Dermis microvascular lymphatic vessel endothelial cell (primary cell): Measurements from ENCODE around the gene PPIP5K1. TPM values are rescaled to one million over a fixed set of nuclear protein-coding genes. Genes with fewer than 3 reads are reported as not detected.

ENCODE experiments used
- DNase-seq, 2 donors: peaks; one replicate each; pipeline versions ENCODE4 v3.0.0 to v3.0.0-alpha.2; 2010; ENCODE audit warnings: low read depth in 2 of 2
- total RNA-seq: library from RNA; depleted of rRNA; stranded (reverse); fragments of >200 nt; gene quantifications from 2 replicates; pipeline ENCODE4 v1.2.1, GENCODE V29; 2014

Gene PPIP5K1
- total RNA-seq, 1 donor from 2014 or later: 11.6 TPM

DNA sequence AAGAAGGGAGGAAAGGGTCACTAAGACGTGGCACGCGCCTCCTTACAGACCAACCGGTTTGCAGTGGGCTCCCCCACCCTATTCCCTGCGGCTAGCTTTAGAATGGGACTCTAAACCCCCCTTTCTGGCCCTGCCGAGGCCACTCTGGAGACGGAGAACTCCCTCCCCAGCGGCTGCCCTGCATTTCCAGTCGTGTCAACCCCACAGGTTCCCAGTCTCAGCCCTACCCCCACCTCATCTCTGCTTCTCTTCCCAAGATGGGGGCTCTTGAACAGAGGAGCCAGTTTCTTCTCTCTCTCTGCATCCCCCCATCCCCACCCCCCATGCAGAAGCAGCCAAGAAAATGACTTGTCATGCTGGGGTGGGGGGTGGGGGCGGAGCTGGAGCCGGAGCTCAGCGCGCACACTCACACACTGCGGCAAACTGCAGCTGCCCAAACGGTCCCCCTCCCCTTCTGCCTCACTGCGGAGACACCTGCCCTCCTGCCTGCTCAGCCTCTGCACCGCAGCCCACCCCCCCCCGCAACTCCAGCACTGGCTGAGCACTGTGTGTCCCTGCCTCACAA is 71.7 kb downstream of the PPIP5K1 start:
- peak in 1 of 2 donors; percentile 21 for DNase-seq

DNA sequence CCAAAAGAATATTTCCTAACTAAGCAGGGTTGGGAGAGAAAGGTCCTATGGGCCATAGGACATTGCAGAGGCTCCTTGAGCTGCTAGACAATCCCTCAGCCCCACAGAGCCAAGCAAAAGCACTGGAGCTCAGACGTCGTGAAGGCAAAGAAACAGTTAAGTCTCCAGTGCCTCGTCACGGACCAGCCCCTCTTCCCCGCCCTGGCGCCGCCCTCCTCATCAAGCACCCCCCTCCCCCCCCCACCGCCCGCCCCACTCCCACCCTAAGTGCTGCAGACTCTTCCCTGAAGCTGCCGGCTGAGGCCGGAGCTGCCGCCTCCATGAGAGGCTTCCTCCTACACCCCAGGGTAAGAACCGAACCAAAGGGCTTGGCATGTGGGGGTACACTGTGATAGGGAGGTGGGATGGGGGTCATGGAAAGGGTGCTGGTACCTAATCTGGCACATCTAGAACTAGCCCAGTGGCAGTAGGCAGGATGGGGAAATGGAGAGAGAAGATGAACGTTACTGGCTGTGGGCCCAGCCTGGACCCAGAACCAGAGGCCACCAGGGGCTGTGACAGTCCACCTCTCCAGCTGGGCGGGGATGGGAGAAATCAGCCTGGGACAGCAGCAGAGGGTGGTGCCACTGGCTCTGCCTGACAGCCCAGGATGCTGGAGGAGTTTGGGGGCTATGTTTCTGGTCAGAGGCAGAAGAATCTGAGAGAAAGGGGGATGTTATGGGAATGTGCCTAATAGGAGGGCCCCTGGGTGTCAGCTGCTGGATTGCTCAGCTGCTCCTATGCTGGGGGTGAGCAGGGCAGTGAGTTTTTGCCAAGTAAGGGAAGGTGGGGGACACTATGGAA is 72.4 kb downstream of the PPIP5K1 start, which contains the start of gene MAP1A:
Gene MAP1A, plus strand, starts transcription at position 255 of the 843 bp plus-strand sequence. CDS start 3,866 bp downstream, outside the sequence.
- no peak for DNase-seq

DNA sequence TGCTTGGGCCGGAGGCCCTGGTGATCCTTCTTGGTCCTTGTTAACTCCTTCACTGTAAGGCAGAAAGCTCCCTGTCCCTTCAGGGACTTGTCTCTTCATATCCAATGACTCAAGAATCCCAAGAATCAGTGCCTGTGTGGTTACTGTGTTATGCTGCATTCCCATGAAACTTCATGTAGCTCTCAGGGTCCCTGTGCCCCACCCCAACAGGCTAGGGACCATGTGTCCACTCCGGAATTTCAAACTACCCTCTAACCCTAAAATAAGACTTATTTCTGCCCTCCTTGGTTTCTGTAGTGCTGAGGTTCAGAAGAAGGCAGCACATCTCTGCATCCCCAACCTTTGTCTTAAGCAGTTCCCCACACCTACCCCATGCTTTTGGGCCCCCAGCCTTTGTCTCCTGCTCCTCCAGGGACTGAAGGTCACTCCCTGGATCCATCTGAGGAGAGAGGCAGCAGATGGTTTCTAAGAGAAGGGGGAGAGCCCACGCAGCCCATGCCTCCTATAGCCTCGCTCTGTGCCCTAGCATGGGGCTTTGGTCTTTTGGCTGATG is 73.1 kb downstream of the PPIP5K1 start:
- no peak for DNase-seq

DNA sequence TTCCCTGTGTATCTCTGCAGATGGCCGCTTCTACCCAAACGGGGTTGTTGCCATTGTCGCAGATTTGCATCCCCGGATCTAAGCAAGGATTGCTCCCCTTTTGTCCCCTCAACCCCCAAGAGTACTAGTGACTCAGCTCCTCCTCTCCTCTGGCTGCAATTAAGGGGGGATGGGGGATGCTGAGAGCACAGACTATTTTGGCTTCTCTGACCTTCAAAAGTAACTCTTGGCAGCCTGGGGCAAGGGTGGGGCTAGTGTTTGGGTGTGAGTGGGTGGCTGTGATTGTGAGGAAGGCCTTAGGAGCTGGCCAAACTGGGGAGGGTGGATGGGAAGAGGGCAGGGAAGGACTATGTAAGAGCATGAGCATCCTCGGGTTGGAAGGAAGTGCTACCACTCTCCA is 73.8 kb downstream of the PPIP5K1 start:
- no peak for DNase-seq

- DNase-seq: no peak
Measured at GRCh38 chr15:43515741-43516140, 74.3 kb downstream of the PPIP5K1 start.

GRCh38 chr15:43514241-43515057 is 75.6 kb downstream of the PPIP5K1 start:
- peak in 1 of 2 donors; percentile 24 for DNase-seq

- DNase-seq: no peak
Measured at GRCh38 chr15:43513550-43513949, 76.5 kb downstream of the PPIP5K1 start.

DNA sequence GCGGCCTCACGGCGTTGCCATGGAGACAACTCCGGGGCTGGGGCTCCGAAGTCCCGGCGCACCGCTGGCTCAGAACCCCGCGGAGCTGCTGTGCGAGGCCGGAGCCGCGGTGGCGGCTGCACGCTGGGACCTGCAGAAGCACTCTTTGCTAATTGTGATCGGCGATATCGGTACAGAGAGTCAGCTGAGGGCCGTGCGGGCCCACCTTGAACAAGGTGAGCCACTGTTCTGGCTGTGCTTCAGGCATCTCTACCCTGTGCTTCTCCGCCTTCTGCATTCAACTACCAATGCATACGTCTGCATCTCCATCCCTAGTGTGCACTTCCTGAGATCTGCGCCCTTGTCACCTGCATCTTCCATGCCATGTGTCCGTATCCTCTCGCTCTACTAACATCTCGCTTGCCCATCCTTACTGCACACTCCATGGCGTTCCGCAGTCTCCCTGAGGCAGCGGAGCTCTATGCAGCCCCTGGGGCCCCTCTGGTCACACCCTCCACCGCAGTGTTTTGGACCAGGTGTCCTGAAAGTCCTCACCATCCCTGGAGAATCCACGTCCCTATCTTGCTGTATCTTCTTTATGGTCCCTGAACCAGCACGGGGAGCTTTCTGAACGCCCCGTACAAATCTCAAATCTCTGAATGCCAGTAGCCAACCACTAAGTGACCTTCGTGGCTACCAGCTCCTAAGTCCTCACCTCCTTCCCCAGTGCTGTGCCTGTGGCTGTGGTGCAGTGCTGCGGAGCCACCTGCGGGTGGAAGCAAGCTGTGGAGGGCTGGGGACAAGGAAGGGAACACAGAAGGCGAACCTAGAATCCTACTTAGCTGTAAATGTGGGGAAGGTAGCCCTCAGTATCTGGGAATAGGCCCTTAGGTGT is 78.8 kb downstream of the PPIP5K1 start:
- DNase-seq: peak in 1 of 2 donors; percentile 12

DNA sequence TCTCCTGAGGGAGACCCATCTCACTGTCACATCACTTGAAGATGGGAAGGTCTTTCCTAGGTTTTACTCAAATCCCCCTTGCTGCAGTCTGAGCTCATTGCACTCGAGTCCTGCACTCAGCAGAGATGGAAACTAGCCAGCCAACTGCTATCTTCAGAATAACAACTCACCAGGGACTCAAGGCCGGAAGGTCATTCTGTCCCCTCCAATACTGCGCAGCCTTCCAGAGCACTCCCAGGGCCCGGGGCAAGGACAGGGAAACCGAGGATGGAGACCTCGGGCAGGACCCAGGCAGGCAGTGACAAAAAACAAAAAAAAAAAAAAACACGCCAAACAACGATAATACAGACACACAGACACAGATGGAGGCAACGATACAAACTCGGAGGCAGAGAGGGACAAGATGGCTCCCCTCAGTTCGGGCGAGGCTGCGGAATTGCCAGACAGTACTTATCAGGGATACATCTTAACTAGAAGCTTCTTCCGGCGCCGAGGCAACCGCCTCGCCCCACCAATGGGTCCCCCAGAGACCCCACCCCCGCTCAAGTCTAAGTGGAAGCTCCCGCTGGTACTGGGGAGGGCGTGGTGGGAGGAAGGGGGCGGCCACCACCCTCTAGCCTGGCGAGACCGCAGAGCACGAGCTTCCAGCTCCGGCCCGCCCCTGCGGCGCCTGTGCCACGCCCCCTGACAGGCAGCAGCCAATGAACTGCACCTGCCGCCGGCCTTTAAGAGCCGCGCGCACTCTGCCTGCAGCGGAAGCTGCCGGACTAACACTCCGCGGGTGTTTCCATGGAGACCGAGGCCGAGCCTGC is 79.6 kb downstream of the PPIP5K1 start:
- DNase-seq: peak; percentile 95 to 99

GRCh38 chr15:43509660-43510199 is 80.3 kb downstream of the PPIP5K1 start:
- DNase-seq: no peak

DNA sequence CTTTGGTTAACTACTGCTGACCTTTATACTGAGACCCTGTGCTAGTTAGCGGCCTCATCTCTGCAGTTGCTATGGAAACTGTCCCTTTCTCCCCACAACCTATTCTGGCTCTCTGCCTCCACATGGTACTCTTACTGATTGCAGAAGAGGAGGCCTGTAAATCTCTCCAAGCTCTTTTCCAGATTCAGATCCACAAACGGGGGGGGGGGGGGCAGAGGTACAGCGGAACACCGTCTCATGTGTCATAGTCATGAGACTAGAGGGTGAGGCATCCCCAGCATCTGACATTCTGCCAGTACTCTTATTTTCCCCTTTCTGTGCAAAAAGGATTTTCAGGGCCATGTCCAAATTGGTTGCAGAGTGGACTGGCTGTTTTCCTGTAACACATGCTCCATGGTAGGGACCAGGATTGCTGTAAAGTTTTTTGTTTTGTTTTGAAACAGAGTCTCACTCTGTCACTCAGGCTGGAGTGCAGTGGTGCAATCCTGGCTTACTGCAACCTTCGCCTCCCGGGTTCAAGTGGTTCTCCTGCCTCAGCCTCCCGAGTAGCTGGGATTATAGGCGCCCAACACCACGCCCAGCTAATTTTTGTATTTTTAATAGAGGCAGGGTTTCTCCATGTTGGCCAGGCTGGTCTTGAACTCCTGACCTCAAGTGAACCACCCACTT is 80.9 kb downstream of the PPIP5K1 start:
- no peak for DNase-seq

DNA sequence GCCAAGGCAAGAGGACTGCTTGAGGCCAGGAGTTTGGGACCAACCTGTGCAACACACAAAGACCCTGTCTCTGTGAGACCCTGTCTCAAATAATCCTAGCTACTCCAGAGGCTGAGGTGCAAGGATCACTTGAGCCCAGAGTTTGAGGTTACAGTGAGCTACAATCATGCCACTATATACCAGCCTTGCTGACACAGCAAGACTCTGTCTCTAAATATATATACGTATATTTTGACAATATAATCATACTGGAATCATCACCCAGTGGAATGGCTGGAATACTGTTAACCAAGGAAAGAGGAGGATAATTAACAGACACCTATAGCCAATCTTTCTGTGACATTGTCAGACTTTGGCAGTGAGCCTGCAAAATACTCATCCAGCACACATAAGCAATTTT is 81.6 kb downstream of the PPIP5K1 start:
- DNase-seq: no peak

GRCh38 chr15:43505738-43506137 is 84.3 kb downstream of the PPIP5K1 start:
- no peak for DNase-seq

DNA sequence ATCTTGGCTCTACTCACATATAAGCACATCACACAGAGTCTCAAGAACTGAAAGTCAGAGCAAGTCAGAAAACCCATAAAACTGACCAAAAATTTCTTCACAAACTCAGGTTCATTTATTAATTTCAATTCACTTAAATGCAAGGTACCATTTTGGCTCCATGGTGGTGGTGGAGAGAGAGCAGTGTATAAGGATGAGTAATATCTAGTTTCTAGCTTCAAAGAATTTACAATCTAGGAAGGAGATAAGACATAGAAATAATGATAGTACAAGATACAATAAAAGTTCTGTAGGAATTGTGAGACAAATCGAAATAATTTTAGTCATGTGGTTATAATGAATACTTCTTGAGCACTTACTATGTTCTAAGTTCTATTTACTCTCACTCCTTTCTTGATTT is 90.4 kb downstream of the PPIP5K1 start:
- no peak for DNase-seq

DNA sequence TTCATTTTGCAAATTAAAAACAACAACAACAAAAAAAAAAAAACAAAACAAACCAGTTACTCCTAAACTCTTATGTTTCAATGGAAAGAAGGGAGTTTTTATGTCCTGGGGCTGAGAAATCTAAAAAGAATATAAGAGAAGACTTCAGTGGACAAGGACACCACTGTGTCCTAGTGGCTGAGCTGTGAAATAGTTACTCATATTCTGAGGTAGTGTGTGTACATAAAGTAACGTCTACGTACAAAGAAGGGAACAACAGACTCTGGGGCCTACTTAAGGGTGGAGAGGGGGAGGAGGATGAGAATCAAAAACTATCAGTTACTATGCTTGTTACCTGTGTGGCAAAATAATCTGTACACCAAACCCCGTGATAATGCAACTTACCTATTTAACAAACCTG is 91.0 kb downstream of the PPIP5K1 start:
- no peak for DNase-seq

- no peak for DNase-seq
Measured at GRCh38 chr15:43493703-43494472, 96.1 kb downstream of the PPIP5K1 start.

DNA sequence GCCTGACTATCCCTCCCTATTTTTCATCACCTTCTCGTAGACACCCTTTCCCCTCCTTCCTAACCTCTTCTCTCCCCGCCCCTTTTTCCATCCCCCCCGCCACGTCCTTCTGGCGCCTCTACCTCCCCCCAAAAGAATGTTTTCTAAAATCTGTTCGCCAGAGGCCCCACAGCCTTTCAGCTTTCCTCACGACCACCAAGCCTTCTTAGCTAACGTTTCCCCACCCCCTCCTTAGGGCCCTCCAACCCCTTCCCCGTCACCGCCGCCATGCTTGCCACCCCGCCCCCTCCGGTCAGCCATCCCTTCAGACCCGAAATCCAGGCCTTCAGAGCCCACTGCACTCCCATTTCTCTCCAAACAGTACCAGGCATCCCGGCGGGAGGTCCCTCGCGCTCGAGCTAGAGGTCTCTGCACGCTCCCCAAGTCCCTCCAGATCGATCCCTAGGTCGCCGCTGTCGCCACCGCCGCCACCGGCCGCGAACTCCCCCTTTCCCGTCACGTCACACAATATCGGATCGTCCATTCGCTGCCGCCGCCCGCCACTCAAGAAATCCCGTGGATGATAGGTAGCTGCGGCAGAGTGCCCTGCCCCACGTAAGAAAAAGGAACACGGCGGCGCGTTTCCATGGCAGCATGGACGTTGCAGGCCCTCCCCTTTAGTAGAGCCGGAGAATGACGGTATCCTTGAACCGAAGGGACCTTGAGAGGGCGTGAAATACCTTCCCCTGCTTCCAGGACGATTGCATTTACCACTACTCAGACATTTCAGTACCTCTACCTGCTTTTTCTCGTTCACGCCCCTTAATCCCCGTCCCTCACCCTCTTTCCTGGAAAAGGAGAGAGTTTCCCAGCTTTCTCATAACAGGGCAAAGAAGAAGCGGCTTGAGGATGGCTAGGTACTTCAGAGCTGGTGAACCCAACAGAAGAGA is 97.1 kb downstream of the PPIP5K1 start, which contains the start of gene TP53BP1:
Gene TP53BP1, minus strand, starts transcription at position 484 of the 929 bp plus-strand sequence. Its CDS starts 113 bp downstream, at position 371.
- DNase-seq: peak; percentile 85 to 95
